Mesendoderm (in vitro differentiated cells): ENCODE measurements around the gene HERPUD1.
A peak's percentile ranks its signal among the peaks of the same experiment; 100 is the strongest.

Source experiments
- DNase-seq: peaks from one replicate; pipeline ENCODE4 v3.0.0; 2013
- H2AK5ac ChIP-seq: 2 replicates; pipeline ENCODE4 v1.6.1; 2013; ENCODE audit warnings: low read length, inconsistent platforms
- H2BK120ac ChIP-seq: 2 replicates; pipeline ENCODE4 v1.6.1; 2013; ENCODE audit warnings: low read depth, mild to moderate bottlenecking, low read length, moderate library complexity, mixed read lengths
- H2BK15ac ChIP-seq: replicated peaks from 2 replicates; pipeline ENCODE4 v1.6.1; 2013; ENCODE audit warnings: low read depth, mild to moderate bottlenecking, moderate library complexity
- H2BK5ac ChIP-seq: 2 replicates; pipeline ENCODE4 v1.6.1; 2013; ENCODE audit warnings: low read length, inconsistent platforms
- H3K18ac ChIP-seq: 2 replicates; pipeline ENCODE4 v1.6.1; 2013; ENCODE audit warnings: mild to moderate bottlenecking, low read length, mixed read lengths
- H3K23ac ChIP-seq: one replicate; pipeline ENCODE4 v1.6.1; 2013; ENCODE audit warnings: low read length
- H3K27ac ChIP-seq: 2 replicates; pipeline ENCODE4 v1.5.1; 2013; ENCODE audit warnings: low read depth, mild to moderate bottlenecking, inconsistent platforms, low read length, moderate library complexity
- H3K27me3 ChIP-seq: 2 replicates; pipeline ENCODE4 v1.6.1; 2013; ENCODE audit warnings: low read length, control low read depth, mild to moderate bottlenecking, inconsistent platforms; ENCODE audit not compliant: insufficient read depth, poor library complexity
- H3K36me3 ChIP-seq: 2 replicates; pipeline ENCODE4 v1.6.1; 2013; ENCODE audit warnings: low read length, inconsistent platforms; ENCODE audit not compliant: control insufficient read depth, insufficient read depth
- H3K4ac ChIP-seq: one replicate; pipeline ENCODE4 v1.6.1; 2013; ENCODE audit warnings: low read depth, mild to moderate bottlenecking, low read length, moderate library complexity
- H3K4me1 ChIP-seq: 2 replicates; pipeline ENCODE4 v1.6.1; 2013; ENCODE audit warnings: low read depth, low read length, inconsistent platforms; ENCODE audit not compliant: control insufficient read depth
- H3K4me2 ChIP-seq: 2 replicates; pipeline ENCODE4 v1.6.1; 2013; ENCODE audit warnings: low read length
- H3K4me3 ChIP-seq: 2 replicates; pipeline ENCODE4 v1.5.1; 2013; ENCODE audit warnings: mild to moderate bottlenecking, low read length
- H3K56ac ChIP-seq: one replicate; pipeline ENCODE4 v1.6.1; 2013; ENCODE audit warnings: low read length
- H3K79me1 ChIP-seq: 2 replicates; pipeline ENCODE4 v1.6.1; 2013; ENCODE audit warnings: low read length, inconsistent platforms
- H3K79me2 ChIP-seq: 2 replicates; pipeline ENCODE4 v1.6.1; 2013; ENCODE audit warnings: mild to moderate bottlenecking, low read length; ENCODE audit not compliant: control insufficient read depth, insufficient read depth
- H3K9ac ChIP-seq: 2 replicates; pipeline ENCODE4 v1.6.1; 2013; ENCODE audit warnings: low read length, inconsistent platforms
- H4K5ac ChIP-seq: one replicate; pipeline ENCODE4 v1.6.1; 2013; ENCODE audit warnings: low read length
- H4K8ac ChIP-seq: one replicate; pipeline ENCODE4 v1.6.1; 2013; ENCODE audit warnings: low read depth, mild to moderate bottlenecking, control low read depth, low read length, moderate library complexity
- WGBS: extraction: QIAGEN DNeasy Blood & Tissue Kit; methylation state at CpG from one replicate; pipeline ENCODE4 v1.1.7; 2013; ENCODE audit warnings: low lambda C conversion rate, missing lambda C conversion rate; ENCODE audit not compliant: insufficient coverage; ENCODE audit errors: extremely low coverage; 5-methylcytosine and 5-hydroxymethylcytosine counted together

Gene HERPUD1

DNA sequence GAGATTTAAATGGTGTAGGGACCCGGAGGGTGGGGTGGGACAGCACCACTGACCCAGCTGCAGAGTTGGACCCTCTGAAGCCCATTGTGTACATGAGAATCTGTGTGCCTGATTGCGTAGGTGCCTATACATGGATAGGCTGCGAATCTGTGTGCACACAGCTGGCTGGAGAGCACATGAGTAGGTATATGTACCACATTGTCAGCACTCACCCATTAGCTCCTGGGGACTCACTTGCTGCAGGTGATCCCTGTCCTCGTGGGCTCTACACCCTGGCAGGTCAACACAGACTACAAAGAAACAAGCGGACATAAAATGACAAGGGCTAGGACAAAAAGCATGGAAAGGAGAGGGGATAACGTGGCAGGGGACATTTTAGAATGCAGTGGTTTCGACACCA, 18.5 kb downstream of the HERPUD1 start:
- DNase-seq: no peak
- H3K4me2 ChIP-seq: no peak overlapping the region
- no CpG with 5 or more reads among the region's 7 CpGs for WGBS

DNA sequence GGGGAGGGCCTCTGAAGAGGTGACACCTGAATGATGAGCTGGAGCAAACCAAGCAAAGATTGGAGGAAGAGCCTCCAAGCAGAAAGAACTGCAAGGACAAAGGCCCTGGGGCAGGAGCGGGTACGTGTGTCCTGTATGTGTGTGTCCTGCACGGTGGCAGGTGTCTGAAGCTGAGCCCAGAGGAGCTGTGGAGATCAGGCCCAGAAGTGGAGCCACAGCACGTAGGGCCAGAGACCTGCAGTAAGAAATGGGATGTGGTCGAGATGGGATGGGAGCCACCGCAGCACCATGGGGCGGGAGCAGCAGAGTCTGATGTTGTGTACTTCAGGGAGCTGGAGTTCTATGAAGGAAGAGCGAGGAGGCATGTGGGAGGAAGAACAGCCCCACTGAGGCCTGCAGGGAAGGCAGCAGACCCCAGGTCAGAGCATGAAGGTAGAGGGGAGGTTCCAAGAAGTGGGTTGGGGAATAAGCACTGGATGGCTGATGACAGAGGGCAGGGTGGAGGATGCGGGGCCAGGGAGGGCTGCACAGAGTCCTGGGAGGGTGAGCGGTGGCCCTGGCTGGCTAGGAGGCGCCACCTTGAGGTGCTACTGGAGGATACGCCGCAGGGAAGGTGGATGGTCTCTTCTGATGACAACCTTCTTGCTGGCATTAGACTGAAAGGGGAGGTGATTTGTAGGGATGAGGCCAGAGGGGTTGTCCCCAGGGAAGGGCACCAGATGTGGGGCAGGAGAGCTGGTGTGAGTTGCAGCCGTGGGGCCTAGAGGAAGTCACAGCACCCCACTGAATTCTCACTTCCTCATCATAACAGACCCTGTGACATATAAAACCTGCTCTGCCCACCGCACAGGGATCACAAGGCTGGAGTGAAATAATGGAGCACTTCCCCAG, 19.2 kb downstream of the HERPUD1 start:
- H2AK5ac ChIP-seq: no peak overlapping the region
- H3K4me3 ChIP-seq: no peak overlapping the region
- no peak overlapping the region for H2BK15ac ChIP-seq
- H3K79me1 ChIP-seq: no peaks in the 10 kb centered on the region
- no peak overlapping the region for H3K27ac ChIP-seq
- H3K56ac ChIP-seq: no peak overlapping the region
- H3K4me1 ChIP-seq: no peaks in the 10 kb centered on the region
- no peak overlapping the region for H3K18ac ChIP-seq
- H2BK5ac ChIP-seq: no peak overlapping the region
- no peak overlapping the region for H3K4me2 ChIP-seq
- H3K4ac ChIP-seq: no peak overlapping the region
- H2BK120ac ChIP-seq: no peak overlapping the region
- no peak overlapping the region for H3K23ac ChIP-seq
- H3K36me3 ChIP-seq: no peaks in the 10 kb centered on the region
- H3K27me3 ChIP-seq: no peaks in the 10 kb centered on the region
- DNase-seq: peak; percentile 79
- H4K8ac ChIP-seq: no peak overlapping the region
- no peak overlapping the region for H3K9ac ChIP-seq
- H4K5ac ChIP-seq: no peak overlapping the region
- H3K79me2 ChIP-seq: no peaks in the 10 kb centered on the region
- no CpG with 5 or more reads among the region's 15 CpGs for WGBS

More for the DNA sequence above, 18.5 kb downstream of the HERPUD1 start:
- no peak overlapping the region for H3K27ac ChIP-seq
- no peaks in the 10 kb centered on the region for H3K27me3 ChIP-seq
- no peak overlapping the region for H3K4ac ChIP-seq
- no peak overlapping the region for H3K56ac ChIP-seq
- no peak overlapping the region for H2AK5ac ChIP-seq
- no peak overlapping the region for H2BK5ac ChIP-seq
- H3K36me3 ChIP-seq: no peaks in the 10 kb centered on the region
- H4K5ac ChIP-seq: no peak overlapping the region
- H2BK15ac ChIP-seq: no peak overlapping the region
- H3K9ac ChIP-seq: no peak overlapping the region
- no peaks in the 10 kb centered on the region for H3K79me2 ChIP-seq
- H3K4me1 ChIP-seq: no peaks in the 10 kb centered on the region
- H3K4me3 ChIP-seq: no peak overlapping the region
- no peak overlapping the region for H3K23ac ChIP-seq
- H2BK120ac ChIP-seq: no peak overlapping the region
- no peak overlapping the region for H3K18ac ChIP-seq
- H3K79me1 ChIP-seq: no peaks in the 10 kb centered on the region
- no peak overlapping the region for H4K8ac ChIP-seq

DNA sequence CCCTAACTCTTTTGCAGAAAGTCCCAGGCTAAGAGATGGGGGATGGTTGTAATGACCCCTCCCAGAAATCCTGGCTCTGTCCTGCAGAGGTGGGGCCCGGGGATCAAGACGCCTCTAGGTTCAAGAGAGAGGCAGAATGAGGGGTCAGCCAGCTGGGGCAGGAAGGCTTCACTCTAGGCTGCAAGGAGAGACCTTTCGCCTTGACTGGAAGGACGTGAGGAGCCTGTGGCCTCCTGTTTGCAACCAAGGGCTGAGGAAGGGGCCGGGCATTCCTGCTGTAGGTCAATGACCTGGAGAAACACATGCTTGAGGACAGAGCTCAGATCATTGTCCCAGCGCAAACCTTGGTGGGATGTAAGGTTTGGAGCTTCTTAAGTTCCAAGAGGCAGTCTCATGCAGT, 21.1 kb downstream of the HERPUD1 start:
- no peak overlapping the region for H3K4ac ChIP-seq
- no peak overlapping the region for H3K4me2 ChIP-seq
- H3K56ac ChIP-seq: no peak overlapping the region
- no peak overlapping the region for H3K4me3 ChIP-seq
- H3K18ac ChIP-seq: no peak overlapping the region
- no peak overlapping the region for H2AK5ac ChIP-seq
- no peak overlapping the region for H3K9ac ChIP-seq
- H2BK5ac ChIP-seq: no peak overlapping the region
- no peaks in the 10 kb centered on the region for H3K27me3 ChIP-seq
- H3K79me2 ChIP-seq: no peaks in the 10 kb centered on the region
- no CpG with 5 or more reads among the region's 6 CpGs for WGBS
- no peak overlapping the region for H4K5ac ChIP-seq
- H3K23ac ChIP-seq: no peak overlapping the region
- no peaks in the 10 kb centered on the region for H3K79me1 ChIP-seq
- H3K36me3 ChIP-seq: no peaks in the 10 kb centered on the region
- no peaks in the 10 kb centered on the region for H3K4me1 ChIP-seq
- no peak overlapping the region for H3K27ac ChIP-seq
- H2BK120ac ChIP-seq: no peak overlapping the region
- DNase-seq: no peak
- no peak overlapping the region for H2BK15ac ChIP-seq
- H4K8ac ChIP-seq: no peak overlapping the region

DNA sequence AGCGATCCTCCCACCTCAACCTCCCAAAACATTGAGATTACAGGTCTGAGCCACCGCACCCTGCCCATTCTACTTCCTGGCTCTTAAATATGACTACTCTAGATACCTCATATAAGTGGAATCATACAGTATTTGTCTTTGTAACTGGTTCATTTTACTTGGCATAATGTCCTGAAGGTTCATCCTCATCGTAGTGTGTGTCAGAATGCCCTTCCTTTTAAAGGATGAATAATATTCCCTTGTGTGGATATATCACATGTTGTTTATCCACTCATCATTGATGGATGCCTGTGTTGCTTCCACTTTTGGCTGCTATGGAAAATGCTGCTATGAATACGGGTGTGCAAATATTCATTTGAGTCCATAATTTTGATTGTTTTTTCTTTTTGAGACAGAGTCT, 24.1 kb downstream of the HERPUD1 start:
- no peak for DNase-seq
- Histone ChIP-seq H3K79me1 (no peaks in the 10 kb centered on the region), H2BK15ac (no peak overlapping the region), H3K79me2 (no peaks in the 10 kb centered on the region), H4K8ac (no peak overlapping the region), H3K18ac (no peak overlapping the region), H2BK5ac (no peak overlapping the region), H3K9ac (no peak overlapping the region), H3K36me3 (no peaks in the 10 kb centered on the region), H3K23ac (no peak overlapping the region), H3K27me3 (no peaks in the 10 kb centered on the region), H3K4me2 (no peak overlapping the region), H3K4ac (no peak overlapping the region), H3K4me3 (no peak overlapping the region), H3K27ac (no peak overlapping the region), H2BK120ac (no peak overlapping the region), H2AK5ac (no peak overlapping the region), H3K56ac (no peak overlapping the region), H3K4me1 (no peaks in the 10 kb centered on the region), H4K5ac (no peak overlapping the region)
- no CpG with 5 or more reads among the region's 4 CpGs for WGBS

DNA sequence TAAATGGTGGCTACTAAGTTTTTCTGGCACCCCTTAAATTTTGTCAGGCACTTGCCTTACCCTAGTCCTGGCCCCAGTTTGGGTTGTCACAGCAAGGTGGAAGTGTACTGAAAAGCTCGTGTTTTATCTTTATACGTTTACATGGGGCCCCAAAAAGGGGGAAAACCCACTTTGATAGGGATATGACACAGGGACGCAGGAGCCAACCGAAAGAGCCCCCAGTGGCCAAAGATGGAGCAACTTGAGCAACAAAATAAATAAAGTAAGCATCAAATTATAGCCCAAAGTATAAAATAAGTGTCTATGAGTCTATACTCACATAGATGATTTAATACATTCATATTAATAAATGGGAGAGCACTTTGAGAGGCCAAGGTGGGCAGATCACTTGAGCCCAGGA, 24.8 kb downstream of the HERPUD1 start:
- Histone ChIP-seq H2BK15ac (no peak overlapping the region), H3K4ac (no peak overlapping the region), H3K27ac (no peak overlapping the region), H3K23ac (no peak overlapping the region), H3K27me3 (no peaks in the 10 kb centered on the region), H2BK120ac (no peak overlapping the region), H3K79me1 (no peaks in the 10 kb centered on the region), H4K5ac (no peak overlapping the region), H2AK5ac (no peak overlapping the region), H3K36me3 (no peaks in the 10 kb centered on the region), H2BK5ac (no peak overlapping the region), H3K18ac (no peak overlapping the region), H3K4me1 (no peaks in the 10 kb centered on the region), H3K56ac (no peak overlapping the region), H3K79me2 (no peaks in the 10 kb centered on the region), H3K9ac (no peak overlapping the region), H3K4me2 (no peak overlapping the region), H4K8ac (no peak overlapping the region), H3K4me3 (no peak overlapping the region)
- no peak for DNase-seq
- no CpG with 5 or more reads among the region's 4 CpGs for WGBS
